ENCODE measurements around the gene ACSM3. TPM values are rescaled to one million over a fixed set of nuclear protein-coding genes. Genes with fewer than 3 reads are reported as not detected.

Gene ACSM3
- total and polyA plus RNA-seq, 9 of the 15 experiments (the other 6 are each of a cell fraction or from before 2014, with no cell fraction given), result 112 to 420 (median 182) TPM

GRCh38 chr16:20763461-20764232 lies at the start of gene ACSM3 (continued):
- TF ChIP-seq GATA2 (CRISPR knock-in tag; IDR thresholded peaks at IDR 0.05) (0 out of 2 replicates have a peak, but pooled peaks have one; percentile 38), PHTF2 (CRISPR knock-in tag; IDR thresholded peaks at IDR 0.05) (no peak), SIN3A (IDR thresholded peaks at IDR 0.05; ENCODE audit: borderline replicate concordance in 2 of 2, control insufficient read depth in 1 of 2, low read depth in 2 of 2, low read length in 2 of 2) (peak in 1 of 2 experiments; percentile 70; a peak in 1 of 4 replicates), BDP1 (IDR thresholded peaks at IDR 0.05; ENCODE audit: insufficient read depth, insufficient read length) (no peak), POLR3A (IDR thresholded peaks at IDR 0.05; ENCODE audit: borderline replicate concordance, extremely low read depth, insufficient read depth, insufficient read length) (no peak), ETV1 (tag; conservative IDR thresholded peaks at IDR 0.05; ENCODE audit: low read depth) (no peak), KLF1 (tag; IDR thresholded peaks at IDR 0.05) (no peak), FUS (optimal IDR thresholded peaks at IDR 0.05; ENCODE audit: low read depth, low read length) (no peak), ZNF324 (CRISPR knock-in tag; IDR thresholded peaks at IDR 0.05) (no peak), HSF4 (CRISPR knock-in tag; IDR thresholded peaks at IDR 0.05; ENCODE audit: borderline replicate concordance) (no peak), ARID2 (IDR thresholded peaks at IDR 0.05) (no peak), CHD7 (IDR thresholded peaks at IDR 0.05; ENCODE audit: low read depth, low read length) (no peak), FOXP4 (CRISPR knock-in tag; IDR thresholded peaks at IDR 0.05; ENCODE audit: borderline replicate concordance) (no peak)

Measured in K562 (cell line).